ENCODE data around the gene ROCK1.

The ROCK1 gene

GRCh38 chr18:21000667-21001066 is 110.9 kb downstream of the ROCK1 start:
- H3K4me3 ChIP-seq (ENCODE audit: control insufficient read depth, low read depth, low read length): no peak overlapping the region
- no peak for TF ChIP-seq CTCF (IDR thresholded peaks at IDR 0.05; ENCODE audit: control insufficient read depth, insufficient read depth, low read depth, low read length, missing control alignments)
- no peak for DNase-seq (ENCODE audit: low read depth)

GRCh38 chr18:20997371-20997770 is 114.2 kb downstream of the ROCK1 start:
- H3K4me3 ChIP-seq (ENCODE audit: control insufficient read depth, low read depth, low read length): no peak overlapping the region
- DNase-seq (ENCODE audit: low read depth): no peak
- no peak for TF ChIP-seq CTCF (IDR thresholded peaks at IDR 0.05; ENCODE audit: control insufficient read depth, insufficient read depth, low read depth, low read length, missing control alignments)

GRCh38 chr18:20996418-20996817 is 115.2 kb downstream of the ROCK1 start:
- TF ChIP-seq CTCF (IDR thresholded peaks at IDR 0.05; ENCODE audit: control insufficient read depth, insufficient read depth, low read depth, low read length, missing control alignments): no peak
- no peak overlapping the region for H3K4me3 ChIP-seq (ENCODE audit: control insufficient read depth, low read depth, low read length)
- no peak for DNase-seq (ENCODE audit: low read depth)

GRCh38 chr18:20988726-20989125 is 122.9 kb downstream of the ROCK1 start:
- TF ChIP-seq CTCF (IDR thresholded peaks at IDR 0.05; ENCODE audit: control insufficient read depth, insufficient read depth, low read depth, low read length, missing control alignments): no peak
- H3K4me3 ChIP-seq (ENCODE audit: control insufficient read depth, low read depth, low read length): no peak overlapping the region
- DNase-seq (ENCODE audit: low read depth): no peak

GRCh38 chr18:20975077-20975476 is 136.5 kb downstream of the ROCK1 start:
- TF ChIP-seq CTCF (IDR thresholded peaks at IDR 0.05; ENCODE audit: control insufficient read depth, insufficient read depth, low read depth, low read length, missing control alignments): no peak
- no peak overlapping the region for H3K4me3 ChIP-seq (ENCODE audit: control insufficient read depth, low read depth, low read length)
- DNase-seq (ENCODE audit: low read depth): no peak

GRCh38 chr18:20971886-20972267 is 139.7 kb downstream of the ROCK1 start:
- H3K4me3 ChIP-seq (ENCODE audit: control insufficient read depth, low read depth, low read length): no peak overlapping the region
- DNase-seq (ENCODE audit: low read depth): no peak
- TF ChIP-seq CTCF (IDR thresholded peaks at IDR 0.05; ENCODE audit: control insufficient read depth, insufficient read depth, low read depth, low read length, missing control alignments): peak; percentile 55

GRCh38 chr18:20966795-20967194 is 144.8 kb downstream of the ROCK1 start:
- DNase-seq (ENCODE audit: low read depth): no peak
- no peak for TF ChIP-seq CTCF (IDR thresholded peaks at IDR 0.05; ENCODE audit: control insufficient read depth, insufficient read depth, low read depth, low read length, missing control alignments)
- no peak overlapping the region for H3K4me3 ChIP-seq (ENCODE audit: control insufficient read depth, low read depth, low read length)
